Measurements from ENCODE around the gene KRT8.

Gene KRT8

DNA sequence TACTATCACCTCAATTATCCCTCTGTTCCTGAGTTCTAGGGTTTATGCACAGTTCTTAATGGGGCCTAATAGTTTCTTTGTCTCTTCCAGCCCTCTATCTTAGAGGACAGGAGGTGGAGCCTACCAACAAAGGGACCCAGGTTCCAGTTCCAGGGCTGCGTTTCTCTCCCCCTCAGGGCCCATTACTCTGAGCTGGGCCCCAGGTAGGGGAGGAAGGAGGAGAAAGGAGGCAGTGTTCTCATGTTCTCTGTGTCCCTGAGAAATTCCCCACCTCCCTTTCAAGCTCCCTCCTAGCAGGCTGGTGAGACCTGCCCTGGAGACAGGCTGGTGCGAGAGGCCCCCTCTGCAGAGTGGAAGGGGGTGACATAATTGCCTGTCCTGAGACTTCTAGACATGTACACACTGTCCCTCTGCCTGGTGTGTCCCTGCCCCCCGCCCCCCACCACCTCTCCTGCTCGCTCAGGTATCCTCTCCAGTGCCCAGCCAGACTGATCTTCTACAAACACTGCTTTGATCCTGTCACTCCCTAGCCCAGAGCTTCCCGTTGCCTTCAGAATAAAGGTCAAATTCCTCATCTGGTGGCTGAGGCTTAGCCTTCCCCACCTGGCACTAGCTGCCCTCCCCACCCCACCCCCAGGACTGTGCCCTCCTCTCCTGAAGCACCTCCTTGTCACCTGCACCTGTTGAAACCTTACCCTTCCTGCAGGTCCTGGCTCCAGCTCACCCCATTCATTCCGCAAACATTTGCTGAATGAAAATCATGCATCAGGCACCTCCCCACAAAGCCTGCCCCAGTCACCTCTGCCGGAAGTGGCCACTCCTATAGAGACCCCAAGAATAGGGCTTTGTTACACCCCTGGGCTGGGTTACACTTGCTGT lies 21.1 kb upstream of the KRT8 start:
- DNase-seq = no peak

DNA sequence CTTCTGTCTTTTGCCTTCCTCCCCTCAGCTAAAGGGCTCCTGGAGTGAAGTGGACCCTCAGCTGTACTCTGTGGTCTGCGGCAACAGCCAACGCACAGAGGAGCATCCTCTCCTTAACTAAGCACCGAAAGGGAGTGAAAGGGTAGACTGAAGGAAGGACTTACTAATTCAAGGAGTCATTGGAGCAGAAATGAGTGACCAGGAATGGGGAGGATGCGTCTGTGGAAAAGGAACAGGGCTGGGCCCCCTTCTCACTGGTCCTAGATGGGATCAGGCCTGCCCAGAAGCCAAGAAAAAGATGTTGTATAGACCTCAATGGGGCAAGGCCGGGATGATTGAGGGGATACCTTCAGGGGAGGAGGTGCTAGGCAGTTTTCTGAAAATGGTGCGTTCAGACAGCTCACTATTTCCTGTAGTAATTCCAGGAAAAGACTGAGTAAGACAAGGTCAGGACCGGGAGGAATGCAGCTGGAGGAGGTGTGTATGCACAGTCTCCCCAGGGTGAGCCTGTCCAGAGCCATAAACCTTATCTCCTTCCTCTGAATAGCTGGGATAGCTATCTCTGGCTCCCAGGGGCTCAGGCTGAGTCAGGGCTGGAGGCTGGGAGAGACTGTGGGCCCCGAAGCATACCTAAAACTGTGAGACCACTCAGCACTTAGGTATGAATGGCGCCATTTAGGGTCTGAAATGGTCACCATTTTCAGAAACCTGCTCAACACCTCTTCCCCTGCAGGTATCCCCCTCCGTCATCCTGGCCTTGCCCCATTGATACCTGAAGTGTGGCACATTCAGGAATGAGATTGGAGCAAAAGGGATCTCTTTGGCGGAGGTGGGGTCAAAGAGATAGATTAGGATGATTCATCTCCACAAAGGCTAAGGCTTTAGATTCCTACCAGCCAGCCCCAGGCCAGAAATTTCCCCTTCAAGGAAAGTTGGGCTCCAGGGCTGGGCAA lies 20.2 kb upstream of the KRT8 start:
- DNase-seq = no peak

DNA sequence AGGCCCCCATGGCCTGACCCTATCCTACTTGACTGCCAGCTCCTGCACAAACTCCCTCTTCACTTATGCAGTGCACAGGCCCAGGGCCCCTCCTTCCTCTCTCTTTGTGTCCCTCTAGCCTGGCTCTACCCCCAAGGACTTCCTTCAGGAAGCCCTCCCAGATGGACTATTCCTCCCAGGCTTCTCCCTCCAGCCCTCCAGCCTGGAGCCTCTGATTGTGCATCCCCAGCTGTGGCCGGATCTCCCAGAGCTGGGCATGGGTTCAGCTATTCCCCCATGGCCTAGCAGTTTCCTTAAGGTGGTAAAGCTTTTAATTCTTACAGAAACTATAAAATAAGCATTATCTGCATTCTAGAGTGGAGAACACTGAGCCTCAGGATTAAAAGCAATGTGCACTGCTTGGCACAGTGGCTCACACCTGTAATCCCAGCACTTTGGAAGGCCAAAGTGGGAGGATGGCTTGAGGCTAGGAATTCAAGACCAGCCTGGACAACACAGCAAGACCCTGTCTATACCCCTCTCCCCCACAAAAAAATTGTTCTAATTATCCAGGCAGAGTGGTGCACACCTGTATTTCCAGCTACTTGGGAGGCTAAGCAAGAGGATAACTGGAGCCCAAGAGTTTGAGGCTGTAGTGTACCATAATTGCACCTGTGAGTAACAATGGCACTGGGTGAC lies 16.8 kb upstream of the KRT8 start:
- DNase-seq = no peak

DNA sequence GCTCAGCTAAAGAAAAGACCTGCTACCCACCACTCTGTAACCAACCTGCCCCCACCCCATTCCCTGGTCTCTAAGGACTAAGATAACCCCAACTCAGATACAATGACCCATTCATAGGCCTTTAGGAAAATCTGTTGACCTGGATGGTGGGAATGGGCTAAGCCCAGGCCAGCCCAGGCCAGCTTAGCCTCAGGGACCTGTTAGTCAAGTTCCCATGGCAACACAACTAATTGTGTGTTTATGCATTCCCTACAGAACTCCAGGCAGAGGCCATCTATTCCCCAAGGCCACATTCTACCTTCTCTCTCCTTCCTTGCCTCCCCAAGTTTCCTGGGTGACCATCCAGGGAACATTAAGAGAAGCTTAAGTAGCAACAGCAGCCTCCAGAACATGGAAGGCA lies 16.1 kb upstream of the KRT8 start:
- DNase-seq = no peak

DNA sequence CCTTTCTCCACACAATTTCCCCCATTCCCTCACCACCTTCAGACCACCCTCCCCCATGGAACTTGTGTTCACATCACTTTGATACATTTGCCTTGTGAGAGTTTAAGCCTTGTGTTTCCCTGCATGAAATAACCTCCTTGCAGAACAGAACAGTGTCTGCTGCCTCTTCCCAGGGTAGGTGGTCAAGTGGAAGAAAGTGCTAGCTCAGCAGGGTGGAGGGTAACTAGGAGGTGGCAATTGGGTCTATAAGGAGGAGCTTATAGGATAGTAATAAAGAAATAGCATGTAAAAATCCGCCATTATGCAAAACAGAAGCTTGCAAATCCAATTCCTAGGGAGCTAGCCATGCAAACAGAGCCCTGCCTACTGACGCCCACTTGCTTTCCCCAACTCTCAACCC lies 13.9 kb upstream of the KRT8 start:
- no peak for DNase-seq

DNA sequence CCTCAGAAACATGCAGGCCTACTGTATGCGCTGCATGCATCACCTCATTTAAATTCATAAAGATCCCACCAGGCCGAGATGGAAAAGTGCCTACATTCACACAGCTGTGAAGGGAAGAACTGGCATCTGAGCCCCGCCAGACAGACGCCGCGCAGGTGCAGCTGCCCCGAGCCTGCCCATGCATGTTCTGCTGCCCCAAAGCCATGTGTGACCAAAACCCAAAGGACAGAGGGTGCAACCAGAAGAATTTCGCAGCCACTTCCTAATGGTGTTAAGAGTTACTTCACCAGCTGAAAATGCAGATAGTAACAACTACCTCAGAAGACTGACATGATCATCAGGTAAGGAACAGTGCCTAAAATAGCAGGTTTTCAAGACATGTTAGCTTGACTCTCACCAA lies 13.5 kb upstream of the KRT8 start:
- DNase-seq = no peak

DNA sequence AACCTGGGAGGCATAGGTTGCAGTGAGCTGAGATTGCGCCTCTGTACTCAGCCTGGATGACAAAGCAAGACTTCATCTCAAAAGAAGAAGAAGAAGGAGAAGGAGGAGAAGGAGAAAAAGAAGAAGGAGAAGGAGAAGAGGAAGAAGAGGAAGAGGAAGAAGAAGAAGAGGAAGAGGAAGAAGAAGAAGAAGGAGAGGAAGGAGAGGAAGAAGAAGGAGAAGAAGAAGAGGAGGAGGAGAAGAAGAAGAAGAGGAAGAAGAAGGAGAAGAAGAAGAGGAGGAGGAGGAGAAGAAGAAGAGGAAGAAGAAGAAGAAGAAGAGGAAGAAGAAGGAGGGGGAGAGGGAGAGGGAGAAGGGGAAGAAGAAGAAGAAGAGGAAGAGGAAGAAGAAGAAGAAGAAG lies 12.9 kb upstream of the KRT8 start:
- no peak for DNase-seq

DNA sequence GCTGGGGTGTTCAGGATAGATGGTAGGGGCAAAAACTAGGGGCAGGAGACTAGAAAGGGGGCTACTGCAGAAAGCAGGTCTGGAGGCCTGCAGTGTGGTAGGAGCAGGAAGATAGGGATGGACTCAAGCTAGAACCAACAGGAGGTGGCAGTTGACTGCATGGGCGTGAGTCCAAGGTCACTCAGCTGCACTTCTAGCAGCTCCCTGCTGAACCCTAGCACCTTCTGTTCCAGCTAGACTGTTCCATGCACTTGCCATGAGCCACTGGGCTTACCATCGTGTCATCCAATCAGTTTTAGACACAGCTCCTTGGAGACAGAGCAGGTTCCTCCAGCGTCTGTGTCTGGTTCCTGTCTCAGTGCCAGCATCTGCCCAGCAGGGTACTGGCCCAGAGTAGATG lies 11.3 kb upstream of the KRT8 start:
- no peak for DNase-seq

DNA sequence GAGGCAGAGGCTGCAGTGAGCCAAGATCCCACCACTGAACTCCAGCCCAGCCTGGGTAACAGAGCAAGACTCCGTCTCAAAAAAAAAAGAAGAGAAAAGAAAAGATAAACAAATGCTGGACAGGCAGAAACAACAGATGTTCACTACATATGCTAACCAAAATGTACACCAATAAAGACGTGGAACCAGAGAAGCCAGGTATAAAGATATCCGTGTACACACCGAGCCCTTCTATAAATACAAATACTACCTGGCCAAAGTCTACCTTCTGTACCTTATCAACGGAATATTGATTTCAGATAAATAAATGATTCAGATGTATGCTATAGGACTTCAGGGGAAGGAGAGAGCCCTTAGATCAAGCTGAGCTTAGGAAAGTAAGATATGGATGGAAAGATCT lies 10.8 kb upstream of the KRT8 start:
- no peak for DNase-seq

DNA sequence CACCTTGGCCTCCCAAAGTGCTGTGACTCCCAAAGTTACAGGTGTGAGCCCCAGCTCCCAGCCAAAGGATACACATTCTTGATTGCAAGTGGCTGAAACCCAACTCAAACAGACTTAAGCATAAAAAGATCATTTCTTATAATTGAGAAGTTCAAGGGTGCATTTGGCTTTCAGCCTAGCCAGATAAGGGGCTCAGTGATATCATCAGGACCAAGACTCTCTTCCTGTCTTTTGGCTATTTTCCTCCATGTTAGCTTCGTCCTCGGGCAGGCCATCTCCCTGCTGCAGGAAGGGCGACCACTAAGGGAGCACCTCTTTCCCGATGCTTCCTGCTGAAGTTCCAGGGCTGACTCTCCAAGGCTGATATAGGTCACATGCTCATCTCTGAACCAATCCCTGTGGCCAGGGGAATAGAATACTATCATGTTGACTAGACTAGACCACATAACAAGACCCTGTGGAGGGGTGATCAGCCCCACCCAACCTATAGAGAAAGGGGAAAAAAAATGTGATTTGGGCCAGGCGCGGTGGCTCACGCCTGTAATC lies 9.8 kb upstream of the KRT8 start:
- no peak for DNase-seq

DNA sequence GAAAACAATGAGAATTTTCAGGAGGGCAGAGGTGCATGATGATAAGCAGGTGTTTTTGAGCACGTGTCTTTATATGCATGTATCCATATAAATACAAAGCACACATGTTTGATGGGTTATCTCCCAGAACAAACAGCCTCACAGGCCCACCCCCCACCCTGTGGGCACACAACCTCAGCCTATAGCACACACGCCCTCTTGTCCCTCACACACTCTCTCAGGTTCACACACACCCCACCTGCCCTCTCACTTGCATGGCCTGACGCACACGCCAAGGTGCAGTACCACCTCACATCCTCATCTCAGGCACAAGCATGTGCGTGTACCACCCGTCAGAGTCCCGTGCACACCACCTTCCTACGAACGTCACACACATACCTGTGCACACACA lies 8.6 kb upstream of the KRT8 start:
- DNase-seq = no peak

DNA sequence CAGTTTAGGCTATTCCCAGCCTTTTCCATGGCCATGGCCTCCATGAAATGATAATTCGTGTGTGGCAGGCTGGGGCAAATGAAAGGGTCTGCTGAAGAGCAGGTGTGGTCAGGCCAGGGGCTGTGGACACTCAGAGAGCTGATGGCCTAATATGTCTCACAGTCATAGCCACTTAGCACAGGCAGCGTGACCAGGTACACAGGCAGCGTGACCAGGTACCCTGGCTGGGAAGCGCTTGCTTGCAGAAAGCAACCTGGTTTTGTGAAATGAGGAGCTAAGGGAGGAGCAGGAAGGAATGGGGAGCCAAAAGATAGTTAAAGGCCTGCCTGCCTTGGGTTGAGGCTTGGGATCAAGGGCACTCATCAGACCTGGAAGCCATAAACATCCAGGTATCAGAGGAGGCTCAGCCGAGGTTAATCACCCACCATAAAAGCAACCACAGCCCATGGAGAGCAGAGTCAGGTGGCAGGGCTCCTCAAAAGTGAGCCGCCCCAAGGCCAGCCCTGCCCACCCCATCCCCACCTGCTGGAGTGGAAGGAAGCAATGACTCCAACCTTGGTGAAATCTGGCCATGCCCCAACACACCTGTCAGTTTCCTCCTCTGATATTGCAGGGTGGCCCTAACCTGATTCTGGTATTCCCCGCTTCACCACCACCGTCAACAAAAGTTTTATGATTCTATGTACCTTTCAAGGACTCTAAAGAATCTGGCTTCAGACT lies 8.0 kb upstream of the KRT8 start:
- no peak for DNase-seq

DNA sequence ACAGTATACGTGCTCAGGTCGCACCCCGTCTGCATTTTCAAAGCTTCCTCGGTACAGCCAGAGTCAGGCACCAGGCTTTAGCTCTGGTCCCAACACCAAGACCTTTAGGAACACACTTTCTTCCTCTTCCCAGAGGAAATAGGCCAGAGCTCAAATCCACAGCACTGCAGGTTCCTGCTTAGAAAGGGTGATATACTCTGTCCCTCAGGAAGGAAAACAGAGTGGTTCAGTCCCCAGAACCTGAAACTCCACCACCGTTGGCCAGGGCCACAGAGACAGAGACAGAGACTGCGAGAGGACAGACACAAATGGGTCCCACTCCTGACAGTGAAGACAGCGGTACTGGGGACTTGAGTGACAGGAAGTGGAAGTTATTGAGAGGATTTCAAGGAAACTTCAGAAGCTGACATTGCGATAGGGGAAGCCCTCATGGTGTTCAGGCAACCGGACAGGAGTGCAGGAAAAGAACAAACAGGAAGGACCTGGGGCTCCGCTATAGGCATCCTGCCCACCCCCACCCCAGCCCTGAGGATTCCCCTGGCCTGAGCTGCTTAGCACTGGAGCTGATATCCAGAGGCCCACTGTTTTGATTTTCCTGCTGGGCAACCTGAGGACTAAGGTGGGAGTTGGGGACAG lies 5.5 kb upstream of the KRT8 start:
- no peak for DNase-seq

- DNase-seq = no peak
These were observed 4.9 kb upstream of the KRT8 start for GRCh38 chr12:52909796-52910195.

- DNase-seq = no peak
These were observed 4.5 kb upstream of the KRT8 start for GRCh38 chr12:52909331-52909730.

DNA sequence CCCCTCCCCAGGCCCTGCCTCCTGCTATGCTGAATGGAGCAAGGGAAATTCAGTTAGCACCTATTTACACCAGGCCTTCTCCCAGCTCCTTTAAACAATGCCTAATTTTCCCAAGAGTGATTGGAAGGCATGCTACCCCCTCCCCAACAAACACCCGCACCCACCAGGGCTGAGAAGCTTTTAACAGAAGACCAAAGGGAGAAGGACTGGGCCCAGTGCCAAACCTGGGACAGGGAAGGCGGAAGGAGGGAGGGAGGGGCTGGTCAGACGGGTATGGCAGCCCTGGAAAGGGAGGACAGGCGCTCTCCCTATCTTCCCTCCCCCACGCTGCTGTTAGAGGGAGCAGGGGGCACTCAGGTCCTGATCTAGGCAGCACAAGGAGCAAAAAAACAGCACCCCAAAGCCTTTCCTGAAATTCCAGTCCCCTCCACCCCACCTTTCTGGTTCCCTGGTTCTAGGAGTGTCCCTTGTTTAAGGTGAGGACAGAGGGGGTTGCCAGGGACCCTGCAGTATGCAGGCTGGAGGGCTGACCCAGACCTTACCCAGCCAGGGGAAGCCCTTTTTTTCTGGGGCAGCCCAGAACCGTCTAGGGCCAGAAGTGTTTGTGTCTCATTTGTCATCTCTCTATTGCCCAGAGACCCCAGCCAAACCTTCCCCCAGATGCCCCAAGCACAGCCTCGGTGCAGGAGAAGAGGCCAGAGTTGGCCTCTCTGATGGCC lies 2.4 kb upstream of the KRT8 start:
- DNase-seq = no peak

- no peak for DNase-seq
These were observed 1.3 kb upstream of the KRT8 start for GRCh38 chr12:52906191-52906601.

- no peak for DNase-seq
These were observed 894 bp downstream of the KRT8 start for GRCh38 chr12:52903855-52904508.

GRCh38 chr12:52903285-52903854 lies 1.5 kb downstream of the KRT8 start:
- DNase-seq = no peak
